Activated CD4-positive, alpha-beta T cell treated with anti-CD3 and anti-CD28 coated beads for 24 hours (primary cell): ENCODE results near the gene FBXL16.
A peak's percentile ranks its signal among the peaks of the same experiment; 100 is the strongest.
"Not testable (repeated sequence)": the region's sequence is repeated elsewhere in the genome, so short reads cannot be mapped to it uniquely, and the experiment has no call there.

Experiments
- DNase-seq, 2 donors: peaks; one replicate each; pipeline ENCODE4 v3.0.0-alpha.2; 2020; ENCODE audit warnings: low read depth in 2 of 2

The FBXL16 gene

GRCh38 chr16:705431-706188 is at the start of gene FBXL16:
TSS of gene FBXL16 (minus strand) at chr16:705801. CDS start at chr16:697405, 8,396 bp downstream.
- no peak for DNase-seq

GRCh38 chr16:754656-755055 is 49.1 kb upstream of the FBXL16 start:
- DNase-seq = no peak

DNA sequence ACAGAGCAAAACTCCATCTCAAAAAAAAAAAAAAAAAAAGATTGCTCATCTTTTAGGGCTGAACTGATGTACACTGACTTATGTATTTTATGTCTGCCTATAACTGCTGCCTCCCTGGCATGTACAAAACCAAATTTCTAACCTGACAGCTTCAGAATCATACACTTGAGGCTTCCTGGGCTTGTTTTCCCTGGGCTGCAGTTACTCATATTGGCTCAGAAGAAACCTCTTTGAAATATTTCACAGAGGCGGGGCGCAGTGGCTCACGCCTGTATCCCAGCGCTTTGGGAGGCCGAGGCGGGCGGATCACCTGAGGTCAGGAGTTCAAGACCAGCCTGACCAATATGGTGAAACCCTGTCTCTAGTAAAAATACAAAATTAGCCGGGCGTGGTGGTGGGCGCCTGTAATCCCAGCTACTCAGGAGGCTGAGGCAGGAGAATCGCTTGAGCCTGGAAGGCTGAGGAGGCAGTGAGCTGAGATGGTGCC is 48.6 kb upstream of the FBXL16 start:
- not testable (repeated sequence) for DNase-seq

DNA sequence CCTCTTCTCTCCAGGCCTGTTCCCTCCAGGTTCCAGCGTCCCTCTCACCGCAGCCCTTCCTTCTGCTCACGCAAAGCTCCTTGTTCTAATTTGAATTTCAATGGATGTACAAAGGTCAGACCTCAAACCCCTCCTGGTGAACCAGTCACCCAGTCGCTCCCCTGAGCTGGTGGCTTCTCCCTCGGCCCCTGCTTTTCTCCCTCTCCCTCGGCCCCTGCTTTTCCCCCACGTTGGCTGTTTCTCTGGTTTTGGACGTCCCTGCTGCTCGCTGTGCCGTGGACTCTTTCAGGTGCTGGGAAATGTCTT is 46.4 kb upstream of the FBXL16 start:
- DNase-seq = no peak

DNA sequence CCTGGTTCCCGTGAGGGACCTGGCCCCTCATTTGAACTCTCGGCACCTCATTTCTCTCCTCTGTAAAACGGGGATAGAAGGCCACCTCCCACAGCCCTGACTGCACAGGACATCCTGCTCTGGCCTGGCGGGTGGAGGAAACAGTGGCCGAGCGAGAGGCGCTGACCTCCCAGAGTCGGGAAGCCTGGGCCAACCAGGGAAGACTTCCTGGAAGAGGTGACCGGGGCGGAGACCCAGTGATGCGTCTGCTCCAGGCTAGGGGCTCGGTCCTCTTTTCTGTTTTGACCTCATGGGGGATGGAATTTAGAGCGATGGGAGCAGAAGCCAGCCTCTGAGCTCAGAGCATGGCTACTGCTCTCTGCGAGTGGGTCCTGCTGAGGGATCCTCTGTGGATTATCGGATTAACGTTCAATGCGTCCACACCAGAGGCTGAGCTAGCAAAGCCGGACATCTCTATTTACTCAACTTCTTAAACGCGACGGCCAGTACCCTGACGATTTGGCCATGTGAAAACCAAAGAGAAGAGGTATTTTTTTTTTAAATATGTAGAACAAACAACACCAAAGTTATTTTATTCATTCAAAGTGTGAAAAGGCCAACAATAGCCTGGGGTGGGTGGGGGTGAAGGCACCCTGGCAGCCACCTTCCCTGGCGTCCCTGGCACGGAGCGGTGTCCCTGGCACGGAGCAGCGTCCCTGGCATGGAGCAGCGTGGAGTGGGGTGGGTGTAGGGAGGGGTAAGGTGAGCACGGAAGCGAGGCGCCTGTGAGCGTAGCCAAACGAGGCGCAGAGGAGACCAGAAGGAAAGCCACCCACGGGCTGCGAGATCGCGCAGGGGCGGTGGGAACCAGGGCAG is 45.8 kb upstream of the FBXL16 start:
- DNase-seq = no peak

DNA sequence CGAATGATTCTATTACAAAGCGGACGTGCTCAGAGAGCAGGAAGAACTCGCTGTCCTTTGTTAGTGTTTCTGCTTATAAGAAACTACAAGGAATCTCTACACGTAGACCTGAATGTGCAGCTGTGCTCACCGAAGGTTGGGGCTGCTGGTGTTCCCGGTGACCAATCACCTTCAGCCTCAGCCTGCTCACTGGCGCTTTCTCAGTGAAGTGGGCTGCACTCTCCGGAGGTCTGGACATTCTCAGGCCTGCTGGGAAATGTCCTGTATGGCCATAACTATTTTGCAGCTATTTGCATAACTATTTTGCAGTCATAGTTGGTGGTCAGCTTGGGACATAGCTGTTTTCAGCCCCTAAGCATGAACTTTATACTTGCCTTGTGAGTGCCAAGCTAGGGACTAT is 44.9 kb upstream of the FBXL16 start:
- no peak for DNase-seq

GRCh38 chr16:749010-749409 is 43.4 kb upstream of the FBXL16 start:
- no peak for DNase-seq

GRCh38 chr16:747978-748746 is 42.6 kb upstream of the FBXL16 start:
- DNase-seq = no peak

- no peak for DNase-seq
Measured at GRCh38 chr16:746637-747036, 41.0 kb upstream of the FBXL16 start.

- no peak for DNase-seq
Measured at GRCh38 chr16:745739-746138, 40.1 kb upstream of the FBXL16 start.

GRCh38 chr16:743794-744500 is 38.3 kb upstream of the FBXL16 start:
- no peak for DNase-seq

DNA sequence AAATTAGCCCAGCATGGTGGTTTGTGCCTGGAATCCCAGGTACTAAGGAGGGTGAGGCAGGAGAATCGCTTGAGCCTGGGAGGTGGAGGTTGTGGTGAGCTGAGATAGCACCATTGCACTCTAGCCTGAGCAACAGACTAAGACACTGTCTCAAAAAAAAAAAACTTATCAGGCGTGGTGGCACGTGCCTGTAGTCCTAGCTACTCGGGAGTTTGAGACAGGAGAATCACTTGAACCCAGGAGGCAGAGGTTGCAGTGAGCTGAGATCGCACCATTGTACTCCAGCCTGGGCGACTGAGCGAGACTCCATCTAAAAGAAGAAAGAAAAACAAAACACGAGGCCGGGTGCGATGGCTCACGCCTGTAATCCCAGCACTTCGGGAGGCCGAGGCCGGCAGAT is 37.3 kb upstream of the FBXL16 start:
- not testable (repeated sequence) for DNase-seq

DNA sequence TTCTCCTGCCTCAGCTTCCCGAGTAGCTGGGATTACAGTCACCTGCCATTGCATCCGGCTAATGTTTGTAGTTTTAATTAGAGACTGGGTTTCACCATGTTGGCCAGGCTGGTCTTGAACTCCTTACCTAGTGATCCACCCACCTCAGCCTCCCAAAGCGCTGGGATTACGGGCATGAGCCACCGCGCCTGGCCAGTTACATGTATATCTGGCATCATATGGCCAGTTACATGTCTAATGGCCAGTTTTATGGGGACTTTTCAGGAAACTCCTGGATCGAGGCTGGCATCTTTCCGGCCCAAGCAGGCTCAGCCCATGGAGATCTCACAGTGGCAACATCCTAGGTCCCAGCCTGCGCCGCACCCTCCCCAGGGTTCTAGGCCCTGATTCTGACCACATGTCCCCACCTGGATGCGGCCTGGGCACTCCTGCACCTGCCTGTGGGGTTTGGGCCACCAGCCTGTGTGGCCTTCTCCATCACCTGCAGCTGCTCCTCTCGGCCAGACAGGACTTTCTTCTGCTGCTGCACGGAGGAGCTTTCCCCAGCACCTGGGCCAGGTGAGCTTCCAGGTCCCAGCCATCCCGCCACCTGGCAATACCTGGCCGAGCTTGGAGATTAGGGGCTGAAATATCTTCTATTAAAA is 36.5 kb upstream of the FBXL16 start:
- no peak for DNase-seq

- peak; percentile 88 for DNase-seq
Measured at GRCh38 chr16:740764-741505, 35.3 kb upstream of the FBXL16 start, which contains the start of gene CIAO3. TSS of gene CIAO3 (minus strand) at chr16:740997. CDS start at chr16:740985, 12 bp downstream.

DNA sequence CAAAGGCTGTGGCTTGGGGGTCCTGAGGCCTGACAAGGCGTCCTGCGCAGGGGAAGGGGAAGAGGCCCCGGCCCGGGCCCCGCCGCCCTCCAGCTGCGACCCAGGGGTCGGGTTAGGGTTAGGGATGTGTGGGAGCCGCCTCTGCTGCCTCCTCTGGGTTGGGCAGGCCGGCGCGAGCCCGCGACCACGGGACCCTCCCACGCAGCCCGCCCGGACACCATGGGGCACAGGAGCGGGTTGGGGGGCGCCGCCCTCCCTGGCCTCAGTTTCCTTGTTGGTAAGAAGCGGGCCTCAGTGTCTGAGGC is 34.8 kb upstream of the FBXL16 start:
- DNase-seq = no peak

DNA sequence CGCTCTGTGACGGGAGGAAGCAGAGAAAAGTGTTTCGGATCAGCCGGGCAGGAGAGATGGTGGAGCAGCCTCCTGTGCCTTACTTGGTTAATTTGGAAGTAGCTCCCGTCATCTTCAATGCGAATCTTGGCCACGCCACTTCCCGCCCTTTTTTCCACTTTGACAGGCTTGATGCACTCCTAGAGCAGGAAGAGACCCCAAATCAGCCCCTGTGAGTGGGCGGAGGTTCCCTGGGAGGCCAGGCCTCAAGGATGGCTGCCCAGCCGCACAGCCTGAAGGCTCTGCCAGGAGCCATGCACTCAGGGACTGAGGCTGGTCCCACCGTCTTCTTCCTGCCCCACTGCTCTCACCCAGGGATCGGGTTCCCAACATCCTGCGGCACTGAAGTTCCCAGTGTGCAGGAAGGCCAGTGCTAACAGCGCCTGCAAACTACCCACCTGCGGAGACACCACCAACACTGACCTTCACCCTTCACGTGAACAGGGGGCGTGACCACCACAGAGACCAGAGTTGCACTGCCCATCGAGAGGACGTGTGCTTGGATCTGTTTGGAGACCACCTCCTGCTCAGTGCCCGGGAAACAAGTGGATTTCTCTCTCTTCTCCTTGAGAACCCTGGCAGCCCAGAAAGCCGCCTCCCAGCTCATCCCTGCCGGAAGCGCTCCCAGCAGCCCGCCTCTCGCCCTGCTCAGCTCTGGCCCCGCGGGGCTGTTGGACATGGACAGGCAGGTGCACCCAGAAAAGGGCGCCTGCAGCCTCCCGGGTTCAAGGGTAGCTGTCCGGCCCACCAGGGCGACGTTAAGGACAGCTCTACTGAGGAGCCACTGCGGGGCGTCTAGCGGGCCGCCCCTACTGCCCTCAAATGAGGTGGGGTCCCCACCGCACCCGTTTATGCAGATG is 34.2 kb upstream of the FBXL16 start:
- DNase-seq = no peak

DNA sequence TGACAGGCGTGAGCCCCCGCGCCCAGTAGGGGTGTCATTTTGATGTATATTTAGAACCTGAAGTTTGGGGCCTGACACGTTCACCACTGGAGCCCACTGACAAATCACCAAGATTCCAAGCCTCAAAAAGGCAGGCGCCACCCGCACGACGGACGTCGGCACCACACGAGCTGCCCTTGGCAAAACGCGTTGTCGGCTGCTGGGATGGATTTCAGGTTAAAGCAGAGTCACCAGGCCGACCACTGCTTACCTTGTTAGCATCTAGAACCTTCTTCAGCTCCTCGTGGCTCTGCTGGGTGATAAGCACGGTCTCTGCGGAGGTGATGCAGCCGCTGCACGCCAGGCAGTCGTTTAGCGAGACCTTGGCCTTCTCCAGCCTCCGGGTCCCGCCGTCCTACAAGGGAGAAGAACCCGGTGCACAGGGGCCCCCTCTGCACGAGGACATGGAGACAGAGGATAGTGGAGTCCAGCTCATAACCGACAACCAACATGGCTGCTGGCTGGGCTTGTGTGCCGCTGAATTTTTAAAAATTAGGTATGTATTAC is 31.4 kb upstream of the FBXL16 start:
- DNase-seq = no peak

DNA sequence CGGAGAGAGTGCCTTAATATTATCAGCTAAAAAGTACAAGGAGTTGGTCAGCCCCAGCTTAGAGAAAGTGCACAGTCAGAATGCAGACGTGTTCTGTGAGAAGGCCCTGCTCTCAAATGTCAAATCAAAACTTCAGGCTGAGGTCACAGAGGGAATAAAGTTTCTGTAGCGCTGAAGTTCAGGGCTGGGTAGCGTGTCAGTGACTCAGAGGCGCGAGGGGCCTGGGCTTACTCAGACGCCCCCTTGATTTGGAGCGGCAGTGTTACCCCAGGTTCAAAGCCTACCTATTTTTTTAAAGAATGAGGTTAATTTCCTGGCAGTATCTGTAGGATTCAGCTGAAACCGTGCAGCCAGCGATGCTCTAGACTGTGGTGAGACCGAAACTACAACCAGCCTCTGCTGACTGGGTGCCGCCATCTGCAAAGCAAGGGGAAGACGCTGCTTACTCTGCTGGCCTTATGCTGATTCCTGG is 30.4 kb upstream of the FBXL16 start:
- peak in 1 of 2 donors; percentile 45 for DNase-seq
